K562 (cell line): ENCODE data around the gene HRAS. TPM values are rescaled to one million over a fixed set of nuclear protein-coding genes. Genes with fewer than 3 reads are reported as not detected.
A peak's percentile ranks its signal among the peaks of the same experiment; 100 is the strongest.

Experiments used
- CREM ChIP-seq: IDR thresholded peaks from 2 replicates; pipeline ENCODE4 v1.6.1; 2014; ENCODE audit warnings: antibody characterized with exemption, low read depth
- FOXP1 ChIP-seq: sonication (generic); formaldehyde crosslinking; IDR thresholded peaks from 2 replicates; pipeline ENCODE4 v1.8.0; 2022; ENCODE audit warnings: mild to moderate bottlenecking, missing genetic modification reagents
- HNRNPLL ChIP-seq: fragments of 200-400 bp; formaldehyde crosslinking; IDR thresholded peaks from 2 replicates; pipeline ENCODE4 v1.6.1; 2017; ENCODE audit warnings: low read length, low read depth, mild to moderate bottlenecking; ENCODE audit not compliant: poor library complexity, severe bottlenecking
- MTA3 ChIP-seq: fragments of 450-650 bp; formaldehyde crosslinking; IDR thresholded peaks from 2 replicates; pipeline ENCODE4 v1.6.1; 2017; ENCODE audit warnings: mild to moderate bottlenecking, borderline replicate concordance
- NR2C2 ChIP-seq, 2 experiments: fragments of 200-800 bp in 1 of 2; sonication (Bioruptor generic) in 1 of 2; sonication (generic) in 1 of 2; formaldehyde crosslinking in 1 of 2; IDR thresholded peaks; 2 replicates each; pipeline versions ENCODE4 v1.6.1 to v1.8.0; 2016 to 2022; ENCODE audit warnings: mild to moderate bottlenecking in 1 of 2, missing compliant biosample characterization in 1 of 2, missing genetic modification characterization in 1 of 2, missing genetic modification reagents in 1 of 2
- NRF1 ChIP-seq, 2 experiments: fragments of 450-650 bp; IDR thresholded peaks in 1 of 2; conservative IDR thresholded peaks in 1 of 2; 2 replicates each; pipeline ENCODE4 v1.6.1; 2014; ENCODE audit warnings: mild to moderate bottlenecking in 2 of 2
- PRPF4 ChIP-seq: fragments of 200-400 bp; formaldehyde crosslinking; IDR thresholded peaks from one replicate; pipeline ENCODE4 v1.6.1; 2017; ENCODE audit warnings: low read length, low read depth, mild to moderate bottlenecking; ENCODE audit not compliant: insufficient read depth, poor library complexity, severe bottlenecking
- SP1 ChIP-seq: sonication (generic); formaldehyde crosslinking; IDR thresholded peaks from 2 replicates; pipeline ENCODE4 v1.8.1; 2022; ENCODE audit warnings: mild to moderate bottlenecking, missing genetic modification reagents
- TFAM ChIP-seq: fragments of 250-450 bp; sonication (Bioruptor Pico); conservative IDR thresholded peaks from 2 replicates; pipeline ENCODE4 v1.5.0; 2021; ENCODE audit warnings: mild to moderate bottlenecking, moderate library complexity
- TOE1 ChIP-seq, 2 experiments: fragments of 450-650 bp in 1 of 2; sonication (generic) in 1 of 2; formaldehyde crosslinking in 1 of 2; IDR thresholded peaks; 2 replicates each; pipeline versions ENCODE4 v1.7.1 to v1.8.0; 2016 to 2022; ENCODE audit warnings: borderline replicate concordance in 2 of 2, mild to moderate bottlenecking in 2 of 2, antibody characterized with exemption in 1 of 2, inconsistent platforms in 1 of 2, low read depth in 1 of 2, missing genetic modification reagents in 1 of 2, moderate library complexity in 1 of 2
- ZNF239 ChIP-seq: fragments of 250-450 bp; sonication (Bioruptor Pico); IDR thresholded peaks from 2 replicates; pipeline ENCODE4 v1.4.0; 2020; ENCODE audit warnings: mild to moderate bottlenecking
- ZNF584 ChIP-seq: fragments of 200-800 bp; sonication (Bioruptor generic); IDR thresholded peaks from 2 replicates; pipeline ENCODE4 v1.6.1; 2016; ENCODE audit warnings: low read depth, mild to moderate bottlenecking, missing genetic modification characterization, missing compliant biosample characterization
- polyA plus RNA-seq, 8 experiments: library from polyadenylated mRNA; depleted of rRNA in 4 of 8; stranded (reverse) in 5 of 8; unstranded in 3 of 8; fragments of >200 nt; fragmentation: Nextera tagmentation in 2 of 8; fragmentation: Illumina TruSeq in 1 of 8; extraction: Ambion mirVana in 2 of 8; extraction: Trizol in 1 of 8; gene quantifications; 2 replicates each; pipeline versions ENCODE4 v1.2.1 to v1.2.3, GENCODE V29; 2011 to 2014; ENCODE audit warnings: inconsistent platforms in 1 of 8, missing spikeins in 1 of 8
- total RNA-seq, 7 experiments: library from RNA; depleted of rRNA in 6 of 7; stranded (reverse); fragments of >200 nt in 6 of 7; fragmentation: Illumina TruSeq in 2 of 7; extraction: Trizol in 2 of 7; gene quantifications; 2 replicates each; pipeline versions ENCODE4 v1.2.1 to v1.2.3, GENCODE V29; 2011 to 2021; ENCODE audit warnings: low replicate concordance in 1 of 7
- TF ChIP-seq, protein P1 (sequence below): sonication (generic); formaldehyde crosslinking; IDR thresholded peaks from 2 replicates; pipeline ENCODE4 v1.8.0; 2022; ENCODE audit warnings: mild to moderate bottlenecking, missing genetic modification reagents
- TF ChIP-seq, protein P2 (sequence below): fragments of 450-650 bp; IDR thresholded peaks from 2 replicates; pipeline ENCODE4 v1.6.1; 2014; ENCODE audit warnings: low read depth, mild to moderate bottlenecking, moderate library complexity, borderline replicate concordance
- TF ChIP-seq, protein P3 (sequence below), 2 experiments: fragments of 450-650 bp; IDR thresholded peaks; 2 replicates each; pipeline ENCODE4 v1.6.1; 2018; ENCODE audit warnings: mild to moderate bottlenecking in 2 of 2, low read depth in 1 of 2; ENCODE audit not compliant: partially characterized antibody in 2 of 2
- TF ChIP-seq, protein P4 (sequence below), 3 experiments: fragments of 200-800 bp in 1 of 3; sonication (Bioruptor generic) in 1 of 3; sonication (generic) in 1 of 3; formaldehyde crosslinking in 1 of 3; IDR thresholded peaks; 2 replicates each; pipeline versions ENCODE4 v1.6.1 to v1.8.0; 2016 to 2022; ENCODE audit warnings: mild to moderate bottlenecking in 2 of 3, missing compliant biosample characterization in 2 of 3, missing genetic modification characterization in 2 of 3, missing genetic modification reagents in 1 of 3

HRAS gene
- total and polyA plus RNA-seq, 9 of the 15 experiments (the other 6 are each of a cell fraction or from before 2014, with no cell fraction given): 2.8 to 73.5 (median 29.6) TPM

DNA sequence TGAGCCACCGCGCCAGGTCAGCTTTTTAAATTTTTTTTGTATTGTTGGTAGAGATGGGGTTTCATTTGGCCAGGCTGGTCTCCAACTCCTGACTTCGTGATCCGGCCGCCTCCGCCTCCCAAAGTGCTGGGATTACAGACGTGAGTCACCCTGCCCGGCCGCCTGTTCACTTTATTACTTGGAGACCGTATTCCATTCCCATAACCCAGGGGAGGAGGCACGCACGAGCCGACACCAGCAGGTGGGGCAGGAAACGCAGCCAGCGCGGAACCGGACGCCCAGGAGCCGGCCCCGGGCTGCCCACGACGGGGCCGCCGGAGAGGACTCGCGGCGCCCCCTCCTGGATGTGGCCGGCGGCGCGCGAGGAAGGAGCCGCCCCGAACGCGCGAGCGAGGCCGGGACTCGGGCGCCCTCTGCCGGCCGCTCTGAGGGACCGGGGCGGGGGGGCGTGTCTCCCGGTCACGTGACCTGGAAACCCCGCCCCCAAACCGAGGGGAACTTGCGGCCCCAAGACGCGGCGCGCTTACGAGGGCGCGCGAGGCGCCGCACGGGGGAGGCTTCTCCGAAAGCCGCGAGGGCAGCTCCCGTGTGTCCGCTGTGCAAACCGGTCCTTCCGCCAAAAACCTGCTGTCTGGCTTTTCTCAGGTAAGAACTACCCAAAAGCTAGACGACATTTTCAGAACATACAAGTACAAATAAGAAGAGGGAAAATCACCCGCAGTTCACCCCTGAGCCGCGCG lies 16.7 kb downstream of the HRAS start (continued):
- TF ChIP-seq, protein P1, sequence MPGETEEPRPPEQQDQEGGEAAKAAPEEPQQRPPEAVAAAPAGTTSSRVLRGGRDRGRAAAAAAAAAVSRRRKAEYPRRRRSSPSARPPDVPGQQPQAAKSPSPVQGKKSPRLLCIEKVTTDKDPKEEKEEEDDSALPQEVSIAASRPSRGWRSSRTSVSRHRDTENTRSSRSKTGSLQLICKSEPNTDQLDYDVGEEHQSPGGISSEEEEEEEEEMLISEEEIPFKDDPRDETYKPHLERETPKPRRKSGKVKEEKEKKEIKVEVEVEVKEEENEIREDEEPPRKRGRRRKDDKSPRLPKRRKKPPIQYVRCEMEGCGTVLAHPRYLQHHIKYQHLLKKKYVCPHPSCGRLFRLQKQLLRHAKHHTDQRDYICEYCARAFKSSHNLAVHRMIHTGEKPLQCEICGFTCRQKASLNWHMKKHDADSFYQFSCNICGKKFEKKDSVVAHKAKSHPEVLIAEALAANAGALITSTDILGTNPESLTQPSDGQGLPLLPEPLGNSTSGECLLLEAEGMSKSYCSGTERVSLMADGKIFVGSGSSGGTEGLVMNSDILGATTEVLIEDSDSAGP (CRISPR knock-in tag): no peak
- TF ChIP-seq, protein P2, sequence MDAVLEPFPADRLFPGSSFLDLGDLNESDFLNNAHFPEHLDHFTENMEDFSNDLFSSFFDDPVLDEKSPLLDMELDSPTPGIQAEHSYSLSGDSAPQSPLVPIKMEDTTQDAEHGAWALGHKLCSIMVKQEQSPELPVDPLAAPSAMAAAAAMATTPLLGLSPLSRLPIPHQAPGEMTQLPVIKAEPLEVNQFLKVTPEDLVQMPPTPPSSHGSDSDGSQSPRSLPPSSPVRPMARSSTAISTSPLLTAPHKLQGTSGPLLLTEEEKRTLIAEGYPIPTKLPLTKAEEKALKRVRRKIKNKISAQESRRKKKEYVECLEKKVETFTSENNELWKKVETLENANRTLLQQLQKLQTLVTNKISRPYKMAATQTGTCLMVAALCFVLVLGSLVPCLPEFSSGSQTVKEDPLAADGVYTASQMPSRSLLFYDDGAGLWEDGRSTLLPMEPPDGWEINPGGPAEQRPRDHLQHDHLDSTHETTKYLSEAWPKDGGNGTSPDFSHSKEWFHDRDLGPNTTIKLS: peak; percentile 70
- TF ChIP-seq, protein P3, sequence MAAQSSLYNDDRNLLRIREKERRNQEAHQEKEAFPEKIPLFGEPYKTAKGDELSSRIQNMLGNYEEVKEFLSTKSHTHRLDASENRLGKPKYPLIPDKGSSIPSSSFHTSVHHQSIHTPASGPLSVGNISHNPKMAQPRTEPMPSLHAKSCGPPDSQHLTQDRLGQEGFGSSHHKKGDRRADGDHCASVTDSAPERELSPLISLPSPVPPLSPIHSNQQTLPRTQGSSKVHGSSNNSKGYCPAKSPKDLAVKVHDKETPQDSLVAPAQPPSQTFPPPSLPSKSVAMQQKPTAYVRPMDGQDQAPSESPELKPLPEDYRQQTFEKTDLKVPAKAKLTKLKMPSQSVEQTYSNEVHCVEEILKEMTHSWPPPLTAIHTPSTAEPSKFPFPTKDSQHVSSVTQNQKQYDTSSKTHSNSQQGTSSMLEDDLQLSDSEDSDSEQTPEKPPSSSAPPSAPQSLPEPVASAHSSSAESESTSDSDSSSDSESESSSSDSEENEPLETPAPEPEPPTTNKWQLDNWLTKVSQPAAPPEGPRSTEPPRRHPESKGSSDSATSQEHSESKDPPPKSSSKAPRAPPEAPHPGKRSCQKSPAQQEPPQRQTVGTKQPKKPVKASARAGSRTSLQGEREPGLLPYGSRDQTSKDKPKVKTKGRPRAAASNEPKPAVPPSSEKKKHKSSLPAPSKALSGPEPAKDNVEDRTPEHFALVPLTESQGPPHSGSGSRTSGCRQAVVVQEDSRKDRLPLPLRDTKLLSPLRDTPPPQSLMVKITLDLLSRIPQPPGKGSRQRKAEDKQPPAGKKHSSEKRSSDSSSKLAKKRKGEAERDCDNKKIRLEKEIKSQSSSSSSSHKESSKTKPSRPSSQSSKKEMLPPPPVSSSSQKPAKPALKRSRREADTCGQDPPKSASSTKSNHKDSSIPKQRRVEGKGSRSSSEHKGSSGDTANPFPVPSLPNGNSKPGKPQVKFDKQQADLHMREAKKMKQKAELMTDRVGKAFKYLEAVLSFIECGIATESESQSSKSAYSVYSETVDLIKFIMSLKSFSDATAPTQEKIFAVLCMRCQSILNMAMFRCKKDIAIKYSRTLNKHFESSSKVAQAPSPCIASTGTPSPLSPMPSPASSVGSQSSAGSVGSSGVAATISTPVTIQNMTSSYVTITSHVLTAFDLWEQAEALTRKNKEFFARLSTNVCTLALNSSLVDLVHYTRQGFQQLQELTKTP (IDR thresholded peaks at IDR 0.05; ENCODE audit: low read depth in 1 of 2, partially characterized antibody in 2 of 2): peak in 1 of 2 experiments; percentile 38
- TF ChIP-seq ZNF239 (no peak), FOXP1 (CRISPR knock-in tag) (peak; percentile 80; the same call in 1 of the 2 replicates), ZNF584 (CRISPR knock-in tag) (0 out of 2 replicates have a peak, but pooled peaks have one; percentile 27), CREM (peak; percentile 71), TFAM (CRISPR knock-in tag) (no peak), NRF1 (conservative IDR thresholded peaks at IDR 0.05 in 1 of 2, IDR thresholded peaks at IDR 0.05 in 1 of 2) (peak; percentile 59 to 65), TOE1 (IDR thresholded peaks at IDR 0.05; ENCODE audit: borderline replicate concordance) (peak; percentile 99), TOE1 (CRISPR knock-in tag; IDR thresholded peaks at IDR 0.05; ENCODE audit: borderline replicate concordance, low read depth) (no peak), PRPF4 (peak; percentile 78), SP1 (peak; percentile 98), MTA3 (peak; percentile 94), HNRNPLL (peak; percentile 54), NR2C2 (CRISPR knock-in tag; IDR thresholded peaks at IDR 0.05) (no peak), NR2C2 (tag; IDR thresholded peaks at IDR 0.05) (peak; percentile 56; the same call in 1 of the 2 replicates)
- TF ChIP-seq, protein P4, sequence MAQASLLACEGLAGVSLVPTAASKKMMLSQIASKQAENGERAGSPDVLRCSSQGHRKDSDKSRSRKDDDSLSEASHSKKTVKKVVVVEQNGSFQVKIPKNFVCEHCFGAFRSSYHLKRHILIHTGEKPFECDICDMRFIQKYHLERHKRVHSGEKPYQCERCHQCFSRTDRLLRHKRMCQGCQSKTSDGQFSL (CRISPR knock-in tag; IDR thresholded peaks at IDR 0.05): 0 out of 2 replicates have a peak, but pooled peaks have one; percentile 32
- TF ChIP-seq, protein P4 (tag; IDR thresholded peaks at IDR 0.05): 0 out of 4 replicates have a peak, but pooled peaks of 1 of the 2 experiments have one; percentile 21
